DMS 273 (cell line): ENCODE measurements around the gene DGKZ.
A peak's percentile ranks its signal among the peaks of the same experiment; 100 is the strongest.

ENCODE experiments used
- DNase-seq: peaks from one replicate; lab custom pipeline; 2025; ENCODE audit not compliant: unreplicated experiment; lab: John Stamatoyannopoulos, UW

The DGKZ gene

GRCh38 chr11:46343520-46343919, 3.7 kb upstream of the DGKZ start:
- no peak for DNase-seq

GRCh38 chr11:46345131-46345597, 2.1 kb upstream of the DGKZ start:
- peak; percentile 81 for DNase-seq

GRCh38 chr11:46345881-46346484, 1.3 kb upstream of the DGKZ start:
- peak; percentile 21 for DNase-seq

- DNase-seq: peak; percentile 26
Measured at GRCh38 chr11:46347637-46348311, 511 bp downstream of the DGKZ start.

- DNase-seq: no peak
Measured at GRCh38 chr11:46348566-46349401, 1.5 kb downstream of the DGKZ start.

GRCh38 chr11:46350695-46351094, 3.4 kb downstream of the DGKZ start:
- DNase-seq: no peak

GRCh38 chr11:46351148-46351547, 3.9 kb downstream of the DGKZ start:
- DNase-seq: no peak

- no peak for DNase-seq
Measured at GRCh38 chr11:46351606-46352005, 4.3 kb downstream of the DGKZ start.

GRCh38 chr11:46352063-46352841, 5.0 kb downstream of the DGKZ start:
- peak; percentile 62 for DNase-seq

- DNase-seq: peak; percentile 58
Measured at GRCh38 chr11:46353698-46354097, 6.4 kb downstream of the DGKZ start.

- DNase-seq: no peak
Measured at GRCh38 chr11:46356924-46357482, 9.7 kb downstream of the DGKZ start.

- peak; percentile 54 for DNase-seq
Measured at GRCh38 chr11:46357483-46357936, 10.2 kb downstream of the DGKZ start.

- DNase-seq: no peak
Measured at GRCh38 chr11:46359953-46360352, 12.7 kb downstream of the DGKZ start.

GRCh38 chr11:46360878-46361277, 13.6 kb downstream of the DGKZ start:
- no peak for DNase-seq

- DNase-seq: peak; percentile 59
Measured at GRCh38 chr11:46361283-46362155, 14.3 kb downstream of the DGKZ start.

- DNase-seq: no peak
Measured at GRCh38 chr11:46362156-46363030, 15.1 kb downstream of the DGKZ start.

GRCh38 chr11:46363031-46363407, 15.8 kb downstream of the DGKZ start:
- no peak for DNase-seq

- DNase-seq: peak; percentile 50
Measured at GRCh38 chr11:46363455-46364005, 16.3 kb downstream of the DGKZ start.
